ENCODE measurements around the gene RHOG.
"Not testable (repeated sequence)": the region's sequence is repeated elsewhere in the genome, so short reads cannot be mapped to it uniquely, and the experiment has no call there.

Gene RHOG

GRCh38 chr11:3832816-3833215, 7.9 kb downstream of the RHOG start:
- no peak for DNase-seq

- DNase-seq = no peak
Measured at GRCh38 chr11:3831378-3832239, 9.2 kb downstream of the RHOG start.

- DNase-seq = no peak
Measured at GRCh38 chr11:3830730-3831129, 10.0 kb downstream of the RHOG start.

- no peak for DNase-seq
Measured at GRCh38 chr11:3830088-3830487, 10.7 kb downstream of the RHOG start.

- DNase-seq = no peak
Measured at GRCh38 chr11:3827434-3828186, 13.1 kb downstream of the RHOG start.

GRCh38 chr11:3826721-3827120, 14.0 kb downstream of the RHOG start:
- DNase-seq = no peak

GRCh38 chr11:3825473-3826154, 15.1 kb downstream of the RHOG start:
- no peak for DNase-seq

- DNase-seq = peak; percentile 86
Measured at GRCh38 chr11:3824714-3825472, 15.9 kb downstream of the RHOG start.

GRCh38 chr11:3823762-3824506, 16.8 kb downstream of the RHOG start:
- no peak for DNase-seq

GRCh38 chr11:3823303-3823702, 17.5 kb downstream of the RHOG start:
- DNase-seq = no peak

GRCh38 chr11:3822312-3822711, 18.4 kb downstream of the RHOG start:
- DNase-seq = no peak

- DNase-seq = no peak
Measured at GRCh38 chr11:3820971-3821370, 19.8 kb downstream of the RHOG start.

GRCh38 chr11:3817181-3817800, 23.5 kb downstream of the RHOG start:
- DNase-seq = no peak

GRCh38 chr11:3816673-3817072, 24.1 kb downstream of the RHOG start:
- DNase-seq = no peak

- DNase-seq = no peak
Measured at GRCh38 chr11:3815845-3816244, 24.9 kb downstream of the RHOG start.

- not testable (repeated sequence) for DNase-seq
Measured at GRCh38 chr11:3814832-3815231, 25.9 kb downstream of the RHOG start.

GRCh38 chr11:3810951-3811350, 29.8 kb downstream of the RHOG start:
- no peak for DNase-seq

- no peak for DNase-seq
Measured at GRCh38 chr11:3810446-3810845, 30.3 kb downstream of the RHOG start.

- no peak for DNase-seq
Measured at GRCh38 chr11:3809624-3809928, 31.2 kb downstream of the RHOG start.

- no peak for DNase-seq
Measured at GRCh38 chr11:3808861-3809623, 31.7 kb downstream of the RHOG start.
